RCC 7860 (cell line): ENCODE data around the gene CNN3.

Experiments
- DNase-seq: peaks from one replicate; pipeline ENCODE4 v3.0.0-alpha.2; 2015; ENCODE audit warnings: low spot score
- FAIRE-seq: peaks from 2 replicates; lab custom pipeline; 2012; peaks lifted over from hg19 to GRCh38; lab: Jason Lieb, UNC

Gene CNN3

DNA sequence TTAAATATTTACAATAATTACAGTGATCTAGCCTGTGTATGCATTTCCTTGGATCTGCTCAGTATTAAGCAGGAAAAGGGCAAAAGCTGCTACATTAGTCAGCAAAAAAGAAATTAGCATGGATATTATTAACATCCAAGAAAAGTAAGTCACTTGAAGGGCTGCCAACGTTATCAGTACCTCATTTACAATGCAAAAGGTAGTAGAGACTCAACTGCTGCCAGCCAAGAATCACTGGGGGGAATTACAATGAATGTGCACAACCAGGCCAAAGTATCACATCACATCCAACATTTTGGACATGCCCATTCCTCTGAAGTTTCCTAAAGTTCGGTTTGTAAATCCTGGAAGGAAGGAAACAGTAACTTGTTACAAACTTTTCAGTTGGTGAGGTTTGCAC lies 1.9 kb downstream of the CNN3 start:
- no peak for FAIRE-seq
- DNase-seq = no peak

GRCh38 chr1:94922761-94923331 lies 4.1 kb downstream of the CNN3 start:
- FAIRE-seq = peak; percentile 56

DNA sequence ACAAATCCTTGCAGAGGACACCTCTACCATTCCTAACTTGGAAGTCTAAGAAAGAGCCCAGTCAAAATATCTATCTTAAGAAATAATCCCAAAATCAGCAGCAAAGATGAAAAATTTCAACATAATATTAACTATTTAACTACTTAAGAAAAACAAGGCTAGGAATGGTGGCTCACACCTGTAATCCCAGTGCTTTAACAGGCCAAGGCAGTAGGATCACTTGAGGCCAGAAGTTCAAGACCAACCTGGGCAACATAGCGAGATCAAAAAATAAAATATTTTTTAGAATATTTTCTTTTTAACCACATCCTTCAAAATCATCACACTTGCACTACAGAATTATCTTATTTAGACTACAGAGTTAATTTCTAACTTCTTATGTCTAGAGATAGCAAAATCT lies 4.9 kb downstream of the CNN3 start:
- no peak for FAIRE-seq
- DNase-seq = no peak

More at GRCh38 chr1:94922761-94923331, 4.1 kb downstream of the CNN3 start:
- peak; percentile 20 for DNase-seq

DNA sequence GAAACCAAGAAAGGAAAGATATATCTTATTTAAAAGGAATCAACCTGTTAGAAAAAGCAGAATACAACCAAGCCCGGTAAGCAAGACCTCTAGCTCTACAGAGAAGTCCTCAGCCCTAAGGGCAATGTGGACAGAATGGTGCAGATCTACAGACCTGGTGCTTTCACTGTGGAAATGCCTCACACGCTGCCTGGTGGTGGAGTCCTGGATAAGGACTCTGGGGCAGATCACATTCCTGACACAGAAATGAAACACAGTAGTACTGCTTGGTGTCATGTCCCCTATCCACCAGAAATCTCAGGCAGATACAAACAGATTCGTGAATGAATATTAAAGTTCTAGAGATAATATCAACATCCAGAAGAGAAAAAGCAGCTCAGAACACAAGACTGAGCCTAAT lies 6.8 kb downstream of the CNN3 start:
- FAIRE-seq (no peak), DNase-seq (no peak)

- DNase-seq = no peak
- FAIRE-seq = no peak
Measured at GRCh38 chr1:94919241-94920030, 7.5 kb downstream of the CNN3 start.

GRCh38 chr1:94917251-94917650 lies 9.7 kb downstream of the CNN3 start:
- DNase-seq (no peak), FAIRE-seq (peak; percentile 30)

DNA sequence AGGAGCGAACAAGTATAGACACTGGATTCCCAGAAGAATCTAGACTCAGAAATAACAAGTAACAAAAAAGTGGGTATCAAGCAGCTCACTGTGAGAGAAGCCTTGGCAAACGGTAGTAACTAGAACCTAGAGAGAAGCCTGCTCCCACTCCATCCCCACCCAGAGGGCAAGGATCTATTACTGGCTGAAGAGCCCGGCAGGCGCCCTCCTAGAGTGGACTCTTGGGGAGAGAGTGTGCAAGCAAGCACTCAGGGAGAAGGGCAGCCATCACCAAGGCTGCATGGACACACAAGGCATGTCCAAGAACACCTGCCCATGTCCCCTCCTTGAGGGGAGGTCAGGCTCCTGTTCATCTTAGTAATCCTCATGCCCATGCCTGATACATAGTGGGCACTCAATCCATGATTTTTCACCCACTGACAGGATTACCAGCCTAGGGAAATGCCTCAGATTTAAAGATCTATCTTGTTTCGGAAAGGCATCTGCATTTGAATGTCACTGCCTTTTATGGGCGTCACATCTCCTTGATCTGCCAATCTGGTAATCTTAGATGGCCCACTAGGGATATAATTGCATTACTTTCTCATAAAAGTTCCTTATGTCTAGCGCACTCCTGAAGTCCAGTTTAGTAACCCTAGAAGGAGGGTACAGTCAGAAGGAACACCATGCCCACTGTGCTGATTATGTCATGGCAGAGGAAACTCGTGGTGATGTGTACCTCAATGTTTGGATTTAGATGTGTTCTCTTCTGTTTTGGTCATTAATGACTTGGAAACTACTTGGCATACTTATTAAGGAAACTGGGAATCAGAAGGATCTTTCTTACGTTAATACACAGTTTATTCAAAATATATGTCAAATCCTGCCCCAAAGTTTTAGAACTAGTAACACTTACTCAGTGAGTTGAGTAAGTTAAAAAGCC lies 14.4 kb downstream of the CNN3 start:
- FAIRE-seq (no peak), DNase-seq (no peak)

- no peak for FAIRE-seq
Measured at GRCh38 chr1:94909486-94909885, 17.4 kb downstream of the CNN3 start.

GRCh38 chr1:94908965-94909364 lies 17.9 kb downstream of the CNN3 start:
- DNase-seq (no peak), FAIRE-seq (no peak)

More at GRCh38 chr1:94909486-94909885, 17.4 kb downstream of the CNN3 start:
- no peak for DNase-seq

GRCh38 chr1:94908190-94908589 lies 18.7 kb downstream of the CNN3 start:
- FAIRE-seq (no peak), DNase-seq (no peak)

- no peak for FAIRE-seq
- no peak for DNase-seq
Measured at GRCh38 chr1:94907136-94907535, 19.8 kb downstream of the CNN3 start.

- FAIRE-seq (no peak), DNase-seq (no peak)
Measured at GRCh38 chr1:94906382-94906781, 20.5 kb downstream of the CNN3 start.

DNA sequence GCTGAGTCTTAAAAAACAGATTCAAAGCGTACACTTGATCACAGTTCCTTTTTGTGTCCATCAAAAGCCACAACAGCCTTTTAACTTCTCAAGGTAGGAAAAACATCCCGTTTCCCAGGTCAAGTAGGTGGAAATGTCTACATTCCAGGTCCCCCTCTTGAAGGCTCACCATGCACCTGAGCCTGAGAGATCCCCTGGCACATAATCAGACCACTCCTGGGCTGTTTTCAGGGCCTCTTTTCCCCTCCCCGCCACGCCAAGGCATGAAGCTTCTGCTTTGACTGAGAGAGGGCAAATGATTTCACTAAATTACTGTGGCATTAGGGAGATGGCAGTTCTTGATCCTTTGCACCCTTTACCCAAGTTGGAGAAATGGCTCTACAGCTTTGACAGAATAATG lies 21.7 kb downstream of the CNN3 start:
- DNase-seq (no peak), FAIRE-seq (no peak)

- DNase-seq (peak; percentile 71), FAIRE-seq (no peak)
Measured at GRCh38 chr1:94903280-94904009, 23.5 kb downstream of the CNN3 start.

DNA sequence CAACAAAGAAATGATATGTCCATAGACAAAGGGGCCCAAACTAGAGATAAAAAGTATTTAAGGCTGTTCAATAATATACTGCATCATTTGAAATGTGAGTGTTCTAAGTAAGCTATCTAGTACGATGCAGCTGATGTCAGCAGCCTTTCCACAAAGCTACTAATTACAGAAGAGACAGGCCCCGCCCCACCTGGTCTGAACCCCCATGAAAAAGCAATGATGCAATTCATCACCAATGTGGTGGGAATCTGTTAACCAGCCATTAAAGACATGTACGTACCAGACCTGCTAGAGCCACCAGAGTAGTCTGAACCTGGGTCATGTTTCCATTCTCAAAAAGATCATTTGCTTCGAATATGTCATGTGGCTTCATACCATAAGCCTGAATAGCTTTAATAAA lies 25.1 kb downstream of the CNN3 start:
- no peak for FAIRE-seq
- no peak for DNase-seq

DNA sequence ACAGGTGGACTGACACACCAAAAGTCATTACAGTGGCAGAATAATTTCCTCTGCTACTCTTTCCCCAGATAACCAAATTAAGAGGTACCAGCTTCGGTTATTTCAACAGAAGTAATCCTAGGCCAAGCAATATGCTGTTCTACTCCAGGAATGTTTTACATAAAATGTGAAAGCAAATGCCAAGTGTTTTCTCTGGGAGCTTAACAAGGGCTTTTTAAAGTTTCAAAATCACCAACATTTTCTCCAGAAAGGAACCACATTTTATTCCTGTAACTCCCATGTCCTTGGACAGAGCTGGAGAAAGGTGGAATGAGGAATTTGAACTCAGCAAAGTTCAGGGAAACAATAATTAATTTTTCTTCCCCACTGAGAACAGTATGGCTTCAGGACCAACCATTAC lies 27.2 kb downstream of the CNN3 start:
- no peak for DNase-seq
- FAIRE-seq = no peak

- no peak for FAIRE-seq
- no peak for DNase-seq
Measured at GRCh38 chr1:94898491-94899385, 28.2 kb downstream of the CNN3 start.

DNA sequence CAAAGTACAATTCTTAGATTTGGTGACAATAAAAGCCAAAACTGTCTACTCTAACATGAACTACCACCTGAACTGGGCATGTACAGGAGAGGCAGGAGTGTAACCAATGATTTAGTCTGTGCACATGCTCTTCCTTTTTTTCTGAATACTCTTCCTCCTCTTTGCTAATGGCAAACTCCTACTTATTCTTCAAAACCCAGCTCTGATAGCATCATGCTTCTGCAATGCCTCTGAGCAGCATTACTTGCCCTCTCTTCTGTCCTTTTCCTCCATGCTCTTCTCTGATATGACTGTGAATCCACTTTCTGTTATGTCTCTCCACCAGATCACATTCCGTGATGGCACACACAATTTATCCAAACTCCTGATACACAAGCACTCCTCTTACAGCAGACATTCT lies 31.4 kb downstream of the CNN3 start:
- no peak for FAIRE-seq
- DNase-seq = no peak

DNA sequence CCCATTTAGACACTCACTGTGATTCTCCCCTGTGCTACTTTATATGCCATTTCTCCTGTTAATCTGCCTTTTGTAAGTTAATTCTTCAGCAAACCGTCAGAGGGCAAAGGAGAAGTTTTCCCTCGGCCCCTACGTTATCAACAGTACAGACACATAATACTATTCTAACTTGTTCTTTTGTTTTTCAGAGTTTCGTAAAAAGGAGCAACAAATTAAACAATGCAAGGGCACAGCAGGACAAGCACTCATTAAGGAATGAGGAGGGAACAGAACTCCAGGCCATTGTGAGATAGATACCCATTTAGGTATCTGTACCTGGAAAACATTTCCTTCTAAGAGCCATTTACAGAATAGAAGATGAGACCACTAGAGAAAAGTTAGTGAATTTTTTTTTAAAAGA lies 32.3 kb downstream of the CNN3 start:
- FAIRE-seq = no peak
- DNase-seq = no peak
